GM12801 (cell line): ENCODE results near the gene ORM1.

Source experiments
- TF ChIP-seq, protein P1 (sequence below): IDR thresholded peaks from one replicate; pipeline ENCODE4 v1.5.1; 2011; ENCODE audit warnings: control low read depth; ENCODE audit not compliant: insufficient read length; ENCODE audit errors: extremely low read depth

ORM1 gene

DNA sequence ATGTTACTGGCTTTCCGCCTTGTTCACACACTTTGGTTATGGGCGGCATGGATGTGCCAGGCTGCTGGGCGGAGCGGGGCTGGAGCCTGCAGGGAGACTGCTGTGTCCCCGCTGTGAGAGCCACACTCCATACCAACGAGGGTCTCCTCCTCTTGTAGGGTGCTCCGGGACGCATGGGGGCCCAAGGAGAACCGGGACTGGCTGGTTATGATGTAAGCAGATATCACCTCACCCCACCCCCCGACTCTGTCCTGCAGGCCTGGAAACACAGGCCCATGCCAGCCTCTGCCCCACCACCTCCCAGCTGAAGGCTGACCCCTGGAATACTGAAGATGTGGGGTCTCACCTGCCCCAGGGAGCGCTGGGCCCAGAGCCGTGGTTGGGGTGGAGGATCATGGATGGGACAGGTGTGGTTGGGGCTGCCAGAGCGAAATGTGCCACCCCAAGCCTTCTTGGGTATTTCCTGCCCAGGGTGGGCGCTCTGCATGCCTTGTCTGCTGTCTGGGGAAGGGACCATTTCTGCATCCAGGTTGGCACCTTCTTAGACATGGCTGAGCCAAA lies 39.3 kb upstream of the ORM1 start:
- TF ChIP-seq, protein P1, sequence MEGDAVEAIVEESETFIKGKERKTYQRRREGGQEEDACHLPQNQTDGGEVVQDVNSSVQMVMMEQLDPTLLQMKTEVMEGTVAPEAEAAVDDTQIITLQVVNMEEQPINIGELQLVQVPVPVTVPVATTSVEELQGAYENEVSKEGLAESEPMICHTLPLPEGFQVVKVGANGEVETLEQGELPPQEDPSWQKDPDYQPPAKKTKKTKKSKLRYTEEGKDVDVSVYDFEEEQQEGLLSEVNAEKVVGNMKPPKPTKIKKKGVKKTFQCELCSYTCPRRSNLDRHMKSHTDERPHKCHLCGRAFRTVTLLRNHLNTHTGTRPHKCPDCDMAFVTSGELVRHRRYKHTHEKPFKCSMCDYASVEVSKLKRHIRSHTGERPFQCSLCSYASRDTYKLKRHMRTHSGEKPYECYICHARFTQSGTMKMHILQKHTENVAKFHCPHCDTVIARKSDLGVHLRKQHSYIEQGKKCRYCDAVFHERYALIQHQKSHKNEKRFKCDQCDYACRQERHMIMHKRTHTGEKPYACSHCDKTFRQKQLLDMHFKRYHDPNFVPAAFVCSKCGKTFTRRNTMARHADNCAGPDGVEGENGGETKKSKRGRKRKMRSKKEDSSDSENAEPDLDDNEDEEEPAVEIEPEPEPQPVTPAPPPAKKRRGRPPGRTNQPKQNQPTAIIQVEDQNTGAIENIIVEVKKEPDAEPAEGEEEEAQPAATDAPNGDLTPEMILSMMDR, result no peak

DNA sequence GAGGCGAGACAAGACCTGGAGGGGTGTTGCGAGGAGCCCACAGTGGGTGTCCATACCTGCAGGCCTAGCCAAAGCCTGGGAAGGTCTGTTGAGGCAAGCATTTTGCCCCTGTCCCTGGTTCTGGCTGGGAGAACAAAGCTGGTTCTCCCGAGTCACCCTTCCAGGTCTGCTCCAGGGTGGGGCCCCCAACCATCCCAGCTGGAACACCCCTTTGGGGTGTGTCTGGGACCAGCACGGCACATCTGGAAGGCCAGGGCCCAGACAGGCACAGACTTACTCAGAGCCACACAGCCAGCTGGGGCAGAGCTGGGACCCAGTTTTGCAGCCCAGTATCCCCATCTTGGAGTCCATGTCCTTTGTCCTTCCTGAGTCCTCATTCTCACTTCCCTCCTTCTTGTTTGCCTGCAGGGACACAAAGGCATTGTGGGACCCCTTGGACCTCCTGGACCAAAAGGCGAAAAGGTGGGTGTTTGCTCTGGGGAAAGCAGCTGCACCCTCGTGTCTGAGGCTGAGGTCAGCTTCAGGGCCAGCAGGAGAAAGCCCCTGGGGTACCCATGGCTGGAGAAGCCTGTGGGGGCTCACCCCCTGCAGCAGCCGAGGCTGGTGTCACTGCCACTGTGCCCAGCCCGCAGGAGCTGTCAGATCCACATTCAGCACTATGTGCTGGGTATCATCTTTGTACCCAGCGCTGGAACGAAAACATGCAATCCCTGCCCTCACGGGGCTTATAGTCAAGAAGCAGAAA lies 38.4 kb upstream of the ORM1 start:
- TF ChIP-seq, protein P1, result no peak

DNA sequence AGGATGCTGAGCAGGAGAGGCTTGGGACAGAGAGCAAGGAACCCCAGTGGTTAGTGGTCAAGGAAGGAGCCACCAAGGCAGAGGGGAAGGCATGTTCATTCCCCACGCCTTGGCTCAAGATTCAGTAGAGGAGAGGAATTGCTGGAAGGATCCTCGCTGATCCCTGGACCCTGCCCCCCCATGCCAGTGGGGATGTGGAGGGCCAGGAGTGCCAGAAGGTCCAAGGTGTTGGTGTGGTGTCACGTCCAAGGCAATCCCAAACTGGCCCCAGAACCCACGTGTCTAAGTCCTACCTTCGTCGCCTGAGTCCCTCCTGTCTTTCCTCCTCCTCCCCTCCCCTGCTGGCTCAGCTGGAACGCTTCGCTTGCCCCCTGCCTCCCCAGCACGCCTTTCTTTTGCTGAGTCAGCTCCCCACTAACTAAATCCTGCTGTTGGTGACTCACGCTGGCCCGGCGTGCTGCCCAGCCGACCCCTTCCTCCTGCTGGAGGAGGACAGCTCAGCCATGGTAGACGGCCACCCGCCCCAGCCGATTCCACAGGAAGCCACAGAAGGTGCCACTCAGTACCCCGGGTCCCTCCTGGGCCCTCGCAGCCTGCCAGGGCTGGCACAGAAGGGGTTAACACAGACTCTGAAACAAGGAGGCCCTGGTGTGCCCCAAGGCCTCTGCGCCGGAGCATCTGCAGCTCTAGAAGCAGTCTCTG lies 37.6 kb upstream of the ORM1 start:
- TF ChIP-seq, protein P1, result no peak

DNA sequence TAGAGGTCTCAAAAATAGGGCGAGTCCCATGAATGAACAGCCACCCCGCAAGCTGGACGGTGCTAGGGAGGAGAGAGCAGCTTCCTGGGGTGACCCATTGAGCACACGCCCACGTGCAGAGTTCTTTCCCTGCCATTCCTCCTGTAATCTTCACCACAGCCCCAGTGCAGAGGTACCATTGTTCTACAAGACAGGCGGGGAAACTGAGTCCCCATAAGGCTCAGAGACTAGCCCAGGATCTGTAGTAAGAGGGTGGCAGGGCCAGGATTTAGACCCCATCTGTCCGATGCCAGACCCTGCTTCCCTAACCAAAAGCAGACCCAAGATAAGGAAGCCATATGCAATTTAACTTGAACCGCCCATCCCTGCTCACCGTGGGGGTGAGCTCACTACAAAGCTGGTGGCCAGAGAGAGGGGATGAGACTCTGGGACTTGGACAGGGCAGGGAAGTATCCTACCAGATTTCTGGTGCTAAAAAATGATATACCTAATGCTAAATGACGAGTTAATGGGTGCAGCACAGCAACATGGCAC lies 36.7 kb upstream of the ORM1 start:
- TF ChIP-seq, protein P1, result no peak

DNA sequence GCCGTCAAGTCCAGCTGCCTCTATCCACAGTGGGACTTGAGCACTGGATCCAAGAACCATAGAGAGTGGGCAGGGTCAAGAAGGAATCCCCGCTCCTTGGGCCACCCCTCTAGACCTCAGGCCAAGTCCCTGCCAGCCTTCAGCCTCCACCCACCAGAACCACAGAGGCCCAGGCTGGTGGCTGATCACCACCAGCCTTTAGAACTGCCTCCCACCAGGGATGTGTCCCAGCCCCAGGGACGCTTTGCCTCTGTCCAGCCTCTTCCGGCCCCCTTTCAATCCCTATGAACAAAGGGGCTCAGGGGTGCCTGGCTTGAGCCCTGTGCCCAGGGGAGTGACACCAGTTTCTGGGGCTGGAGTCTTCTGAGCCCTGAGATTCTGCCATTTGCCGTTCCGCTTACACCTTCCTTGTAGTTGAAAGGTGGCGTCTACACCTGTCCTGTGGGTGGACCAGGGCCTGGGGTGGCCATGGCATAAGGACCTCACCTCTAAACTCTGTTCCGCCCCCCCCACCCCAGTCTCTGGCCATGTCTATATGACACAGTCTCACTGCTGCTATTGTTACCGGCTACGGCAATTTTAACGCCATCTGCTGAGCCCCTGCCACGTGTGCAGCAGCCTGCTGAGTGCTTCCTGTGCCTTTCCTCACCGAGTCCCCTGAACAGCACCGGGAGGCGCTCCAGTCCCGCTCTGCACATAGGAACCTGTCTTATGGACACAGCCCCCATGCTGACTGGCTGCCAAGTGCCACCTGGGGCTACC lies 35.7 kb upstream of the ORM1 start:
- TF ChIP-seq, protein P1, result no peak

DNA sequence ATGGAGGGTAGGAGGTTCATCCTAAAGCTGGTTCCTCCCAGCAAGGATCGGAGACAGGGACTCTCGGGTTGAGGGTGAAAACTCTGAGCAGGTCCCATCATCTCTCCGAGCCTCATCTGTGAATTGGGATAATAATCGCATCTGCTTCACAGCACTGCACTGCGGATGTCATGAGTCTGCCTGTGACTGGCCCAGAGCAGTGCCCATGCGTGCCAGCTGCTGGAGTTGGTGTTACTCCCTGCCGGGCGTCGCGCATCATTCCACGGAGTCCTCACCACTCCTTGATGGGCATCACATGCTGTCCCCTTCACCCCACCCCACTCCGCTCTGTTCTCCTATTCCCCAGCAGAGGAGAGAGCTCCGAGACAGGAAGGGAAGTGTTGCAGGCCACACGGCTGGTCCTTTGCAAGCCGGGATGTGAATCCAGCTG lies 35.1 kb upstream of the ORM1 start:
- TF ChIP-seq, protein P1, result no peak
